ENCODE measurements around the gene CKAP2L. TPM values are rescaled to one million over a fixed set of nuclear protein-coding genes. Genes with fewer than 3 reads are reported as not detected.

CKAP2L gene
- total RNA-seq, 1 donor from 2014 or later = 0.30 TPM

DNA sequence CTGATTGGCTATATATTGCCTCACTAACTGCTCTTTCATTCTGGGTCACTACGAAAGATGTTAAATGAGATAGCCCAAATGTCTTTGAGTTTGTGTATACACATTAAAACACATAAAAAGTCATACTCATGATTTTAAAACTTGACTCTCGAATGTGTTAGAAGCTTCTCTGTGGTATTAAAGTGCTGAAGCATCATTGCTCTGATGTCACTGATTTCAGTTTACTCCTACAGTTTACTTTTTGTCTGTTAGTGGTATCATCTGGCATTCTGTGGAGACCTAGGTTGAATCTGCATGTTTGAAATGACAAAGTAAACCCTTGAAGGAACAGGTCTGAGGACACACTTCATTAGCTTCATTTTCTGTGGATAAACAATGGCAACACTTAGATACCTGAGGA, 32.9 kb downstream of the CKAP2L start:
- ATAC-seq (ENCODE audit: poor library complexity) (no peak), DNase-seq (no peak)
- intact Hi-C loops (cut with DNase I) = no loop called here

DNA sequence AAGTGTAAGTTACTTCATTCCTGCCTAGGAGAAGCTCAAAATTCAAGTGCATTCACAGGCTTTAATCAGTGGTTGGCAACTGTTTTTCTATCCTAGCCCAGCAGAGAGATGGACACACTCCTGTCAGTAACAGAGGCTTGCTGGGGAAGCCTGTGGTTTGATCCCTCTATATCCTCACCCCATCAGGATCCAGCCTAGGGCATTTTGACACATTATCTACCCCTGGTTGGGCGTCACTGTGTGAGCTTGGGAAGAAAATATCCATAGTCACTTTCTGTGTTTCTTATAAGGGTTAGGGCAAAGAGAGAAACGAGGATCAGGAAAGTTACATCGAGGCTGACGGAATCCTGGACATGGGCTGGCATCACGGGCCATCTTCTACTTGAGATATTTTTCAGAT, 33.6 kb downstream of the CKAP2L start:
- ATAC-seq (ENCODE audit: poor library complexity) (no peak), DNase-seq (no peak)
- intact Hi-C loops (cut with DNase I) = no loop called here

GRCh38 chr2:112730216-112730615, 34.2 kb downstream of the CKAP2L start:
- ATAC-seq (ENCODE audit: poor library complexity) = no peak
- no peak for DNase-seq
- intact Hi-C loops (cut with DNase I) = no loop called here

GRCh38 chr2:112728378-112729175, 35.8 kb downstream of the CKAP2L start:
- ATAC-seq (ENCODE audit: poor library complexity) = no peak
- DNase-seq = no peak
- intact Hi-C loops (cut with DNase I) = loop anchor here (5.0 kb wide), 1 partner anchor 101 kb away; no protein-coding TSS in a partner anchor

DNA sequence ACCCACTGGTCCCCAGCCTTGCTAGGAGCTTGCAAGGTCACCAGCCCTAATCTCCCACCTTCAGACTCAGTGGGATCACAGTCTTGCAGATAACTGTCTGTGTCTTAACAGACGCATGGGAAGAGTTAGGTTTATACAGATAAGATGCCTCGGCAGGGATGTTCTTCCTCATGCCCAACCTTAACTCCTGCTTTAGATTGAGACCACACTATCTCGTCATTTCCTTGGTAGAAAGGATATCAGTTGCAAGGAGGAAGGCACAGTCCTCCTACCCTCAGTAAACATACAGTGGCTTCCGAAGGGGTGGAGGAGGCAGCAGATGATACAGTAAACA, 36.4 kb downstream of the CKAP2L start:
- intact Hi-C loops (cut with DNase I) = loop anchor here (5.0 kb wide), 1 partner anchor 101 kb away; no protein-coding TSS in a partner anchor
- DNase-seq (no peak), ATAC-seq (ENCODE audit: poor library complexity) (no peak)

DNA sequence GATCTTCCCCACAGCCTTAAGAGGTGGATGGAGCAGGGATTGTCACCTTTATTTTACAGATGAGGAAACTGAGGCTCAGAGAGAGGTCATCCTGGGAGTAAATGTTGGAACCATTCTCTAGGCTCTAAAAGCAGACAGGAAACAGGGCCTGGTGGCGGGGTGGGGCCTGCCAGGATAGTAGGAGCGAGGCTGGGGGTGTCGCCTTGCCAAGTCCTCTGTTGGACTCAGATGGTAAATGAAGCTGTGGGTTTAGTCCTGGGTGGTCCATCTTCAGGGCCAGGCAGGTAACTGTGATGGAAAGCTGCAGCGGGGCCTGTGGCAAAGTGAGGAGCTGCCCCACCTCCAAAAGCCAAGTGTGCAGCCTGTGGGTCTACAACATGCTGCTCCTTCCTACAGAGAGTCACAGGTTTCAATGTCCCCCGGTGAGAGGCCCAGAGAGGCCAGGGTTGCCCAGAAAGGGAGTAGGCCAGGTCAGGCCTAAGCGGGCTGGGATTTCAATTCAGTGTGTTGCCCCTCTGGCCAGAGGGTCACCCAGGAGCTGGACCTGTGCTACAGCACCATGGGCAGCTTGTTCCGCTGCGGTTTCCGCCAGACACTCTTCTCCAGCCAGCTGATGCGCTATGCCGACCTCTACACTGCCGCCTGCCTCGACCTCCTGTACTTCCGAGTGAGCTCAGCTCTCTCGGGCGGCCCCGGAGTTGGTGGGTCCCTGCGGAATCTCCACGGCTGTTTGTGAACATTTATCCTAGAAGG, 37.0 kb downstream of the CKAP2L start:
- intact Hi-C loops (cut with DNase I) = loop anchor here (5.0 kb wide), 1 partner anchor 100 kb away; no protein-coding TSS in a partner anchor
- ATAC-seq (ENCODE audit: poor library complexity) = no peak
- DNase-seq = no peak

DNA sequence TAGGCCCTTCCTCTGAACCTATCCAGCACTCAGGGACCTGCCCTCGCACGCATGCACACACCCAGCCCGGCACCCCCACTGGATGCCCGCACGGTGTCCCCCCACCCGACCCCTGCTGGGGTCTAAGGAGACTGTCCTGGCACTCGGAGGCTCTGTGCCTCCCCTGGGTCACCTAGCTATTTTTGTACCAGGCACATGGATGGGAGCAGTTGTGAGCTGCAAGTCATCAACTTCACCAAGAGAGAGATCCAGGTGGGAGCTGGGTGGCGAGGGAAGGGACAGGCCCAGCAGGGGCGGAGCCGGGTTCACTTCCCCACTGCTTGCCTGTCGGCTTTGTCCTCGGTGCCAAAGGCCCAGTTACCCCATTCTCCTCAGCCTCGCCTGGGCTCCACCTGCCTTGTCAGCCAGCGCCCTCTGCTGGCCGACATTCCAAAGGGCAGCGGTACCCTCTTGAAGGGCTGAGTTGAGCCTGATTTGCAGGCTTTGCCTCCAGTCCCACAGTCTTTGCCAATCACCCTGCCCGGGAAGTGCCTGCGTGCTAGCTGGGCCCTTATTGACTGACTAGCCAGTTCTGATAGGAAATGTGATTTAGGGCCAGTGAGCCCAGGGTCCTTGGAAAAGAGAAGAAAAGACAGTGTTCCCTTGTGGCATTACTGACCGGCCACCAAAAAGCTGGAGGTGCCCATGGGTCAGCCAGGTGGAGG, 37.8 kb downstream of the CKAP2L start:
- intact Hi-C loops (cut with DNase I) = loop anchor here (5.0 kb wide), 1 partner anchor 99 kb away; no protein-coding TSS in a partner anchor
- ATAC-seq (ENCODE audit: poor library complexity) (peak; percentile 97), DNase-seq (peak; percentile 94)

GRCh38 chr2:112725545-112726457, 38.6 kb downstream of the CKAP2L start:
- intact Hi-C loops (cut with DNase I) = loop anchor here (5.0 kb wide), 1 partner anchor 98 kb away; no protein-coding TSS in a partner anchor
- ATAC-seq (ENCODE audit: poor library complexity) = no peak
- no peak for DNase-seq

GRCh38 chr2:112724591-112725525, 39.6 kb downstream of the CKAP2L start:
- DNase-seq (no peak), ATAC-seq (ENCODE audit: poor library complexity) (no peak)
- intact Hi-C loops (cut with DNase I) = loop anchor here (5.0 kb wide), 1 partner anchor 98 kb away; no protein-coding TSS in a partner anchor

GRCh38 chr2:112723995-112724394, 40.4 kb downstream of the CKAP2L start:
- intact Hi-C loops (cut with DNase I) = no loop called here
- ATAC-seq (ENCODE audit: poor library complexity) = no peak
- DNase-seq = no peak

DNA sequence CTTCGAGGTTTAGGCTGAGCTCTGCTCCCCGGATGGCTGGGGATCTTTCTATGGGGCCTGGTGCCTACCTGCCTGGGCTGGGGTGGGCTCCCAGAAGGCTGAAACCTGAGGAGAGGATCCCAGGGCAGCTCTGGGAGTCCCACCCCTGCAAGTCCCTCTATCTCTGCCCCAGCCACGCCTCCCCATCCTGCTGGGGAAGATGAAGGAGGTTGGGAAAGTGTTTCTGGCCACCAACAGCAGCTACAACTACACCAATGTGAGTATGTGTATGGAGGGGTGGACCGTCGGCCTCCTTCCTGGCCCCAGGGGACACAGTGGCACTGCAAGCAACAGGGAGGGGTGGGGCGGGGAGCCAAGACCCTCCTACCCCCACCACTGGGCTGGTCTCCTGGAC, 40.9 kb downstream of the CKAP2L start:
- intact Hi-C loops (cut with DNase I) = no loop called here

DNA sequence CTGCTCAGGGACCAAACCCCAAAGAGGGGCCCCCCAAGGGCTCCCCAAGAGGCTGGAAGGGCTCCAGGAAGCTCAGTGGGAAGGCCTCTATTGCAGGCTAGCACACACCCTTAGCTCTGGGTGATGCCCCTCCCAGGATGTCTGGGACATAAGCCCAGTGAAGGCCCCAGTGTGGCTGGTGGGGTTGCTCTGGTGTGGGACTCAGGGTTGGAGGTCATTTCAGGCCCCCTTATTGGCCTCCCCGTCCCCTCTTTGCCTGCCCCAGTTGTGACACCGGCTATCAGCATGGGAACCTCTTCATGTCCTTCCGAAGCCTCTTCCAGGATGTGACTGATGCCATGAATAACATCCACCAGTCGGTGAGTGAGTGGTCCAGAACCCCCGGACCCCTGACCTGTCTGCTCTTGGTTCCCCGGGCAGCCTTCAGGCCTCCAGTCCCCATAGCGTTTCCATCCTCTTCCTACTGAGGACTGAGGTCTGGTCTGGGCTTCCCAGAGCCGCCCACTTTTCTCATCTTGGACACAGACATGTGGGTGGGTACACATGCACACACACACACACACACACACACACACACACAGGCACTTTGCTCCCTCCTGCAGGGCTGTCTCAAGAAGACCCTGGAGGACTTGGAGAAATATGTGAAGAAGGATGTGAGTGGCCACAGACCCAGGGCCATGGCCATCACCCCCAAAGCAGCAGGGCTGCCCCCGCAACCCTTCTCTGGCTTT, 41.4 kb downstream of the CKAP2L start:
- intact Hi-C loops (cut with DNase I) = no loop called here
- no peak for DNase-seq
- no peak for ATAC-seq (ENCODE audit: poor library complexity)

More for the DNA sequence above, 40.9 kb downstream of the CKAP2L start:
- no peak for DNase-seq
- ATAC-seq (ENCODE audit: poor library complexity) = no peak

- intact Hi-C loops (cut with DNase I) = no loop called here
- DNase-seq (no peak), ATAC-seq (ENCODE audit: poor library complexity) (no peak)
These were observed 42.4 kb downstream of the CKAP2L start for GRCh38 chr2:112721819-112722522.

DNA sequence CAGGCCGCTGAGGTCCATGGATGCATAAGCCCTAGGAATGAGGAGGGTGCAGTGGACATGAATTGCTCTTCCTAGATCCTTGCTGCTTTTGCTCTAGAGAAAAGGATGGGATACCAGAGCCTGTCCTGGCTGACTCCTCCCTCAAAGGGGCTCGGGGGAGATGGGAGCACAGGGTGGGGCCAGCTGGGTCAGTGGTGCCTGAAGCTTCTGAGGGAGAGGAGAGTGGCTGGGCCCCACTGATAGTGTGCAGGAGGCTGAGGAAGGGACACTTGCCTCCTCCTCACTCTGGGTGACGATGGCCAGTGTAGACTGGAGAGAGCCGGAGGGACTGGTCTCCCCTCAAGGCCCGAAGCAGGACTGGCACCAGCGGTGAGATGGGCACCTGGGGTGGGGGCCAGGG, 43.6 kb downstream of the CKAP2L start, which contains the start of gene NT5DC4:
TSS of gene NT5DC4 (plus strand) at position 236 of the 400 bp plus-strand sequence. CDS start at position 296, 60 bp downstream.
- DNase-seq (no peak), ATAC-seq (ENCODE audit: poor library complexity) (no peak)
- intact Hi-C loops (cut with DNase I) = no loop called here

DNA sequence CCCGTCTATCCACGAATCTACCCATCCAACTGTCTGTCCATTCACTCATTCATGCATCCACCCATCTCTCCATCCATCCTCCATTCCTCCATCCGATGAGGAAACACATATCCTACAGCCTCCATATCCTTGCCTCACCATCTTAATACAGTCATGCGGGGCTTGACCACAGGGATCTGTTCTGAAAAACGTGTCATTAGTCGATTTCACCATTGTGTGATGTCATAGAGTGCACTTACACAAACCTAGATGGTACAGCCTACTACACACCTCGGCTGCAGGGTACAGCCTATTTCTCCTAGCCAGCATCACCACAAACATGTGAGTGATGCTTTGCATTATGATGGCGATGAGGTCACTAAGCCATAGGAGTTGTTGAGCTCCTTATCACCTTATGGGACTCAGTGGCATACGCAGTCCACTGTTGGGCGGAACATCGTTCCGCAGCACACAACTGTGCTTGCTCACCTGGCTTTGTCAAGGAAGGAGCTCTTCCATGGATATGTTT, 45.5 kb downstream of the CKAP2L start:
- intact Hi-C loops (cut with DNase I) = no loop called here
- ATAC-seq (ENCODE audit: poor library complexity) (no peak), DNase-seq (no peak)
